ENCODE results near the gene P4HA3. TPM values are rescaled to one million over a fixed set of nuclear protein-coding genes. Genes with fewer than 3 reads are reported as not detected.

Gene P4HA3
- total and polyA plus RNA-seq, 2 experiments from 2014 or later = 0.27 TPM; not detected in 1

DNA sequence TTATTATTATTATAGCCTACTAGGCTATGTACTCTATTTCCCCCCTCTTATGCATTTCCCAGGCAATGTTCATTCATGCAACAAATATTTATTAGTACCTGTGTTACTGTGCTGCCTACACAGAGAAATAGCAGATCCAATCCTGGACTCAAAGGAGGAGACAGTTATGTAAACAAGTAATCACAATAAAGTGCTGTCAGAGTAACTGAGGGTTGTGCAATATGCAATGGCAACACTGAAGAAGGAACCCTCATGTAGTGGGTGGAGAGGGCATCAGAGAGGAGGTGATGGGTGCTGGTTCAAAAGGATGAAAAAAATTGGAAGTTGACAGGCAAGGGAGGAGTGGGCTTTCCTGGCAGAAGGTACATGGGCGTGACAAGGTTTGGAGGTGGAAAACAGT lies 886 bp upstream of the P4HA3 start:
- Histone ChIP-seq H3K9me3 (ENCODE audit: low read depth) (no peaks in the 10 kb centered on the region), H3K36me3 (no peaks in the 10 kb centered on the region), H3K4me1 (ENCODE audit: low read depth) (no peaks in the 10 kb centered on the region), H3K4me3 (no peak overlapping the region), H3K27me3 (peaks cover 61% of the 10 kb centered on the region), H3K27ac (no peak overlapping the region)
- TF ChIP-seq CTCF (IDR thresholded peaks at IDR 0.05; ENCODE audit: low read depth, low read length) = no peak
- DNase-seq (ENCODE audit: low read depth in 1 of 2, low spot score in 1 of 2) = no peak

DNA sequence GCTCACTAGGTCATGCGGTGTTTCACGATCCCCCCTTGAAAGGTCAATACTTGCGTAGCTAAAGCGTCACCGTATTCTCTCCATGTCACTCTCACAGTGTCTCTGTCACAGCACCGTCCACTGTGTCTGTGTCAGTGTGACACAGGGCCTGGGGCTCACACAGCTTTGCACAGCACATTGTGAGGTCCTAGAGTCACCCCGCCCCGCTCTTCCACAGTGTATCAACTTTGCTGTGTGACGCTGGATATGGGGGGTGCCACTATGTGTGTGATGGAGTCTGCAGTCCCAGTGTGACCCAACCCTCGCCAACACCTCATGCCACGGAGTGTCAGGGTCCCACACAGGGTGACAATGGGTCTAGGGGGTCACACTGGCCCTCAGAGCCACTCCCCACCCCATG lies 583 bp downstream of the P4HA3 start:
- peak overlapping the region; percentile 28 for H3K4me3 ChIP-seq
- no peak for TF ChIP-seq CTCF (IDR thresholded peaks at IDR 0.05; ENCODE audit: low read depth, low read length)
- no peak for DNase-seq (ENCODE audit: low read depth in 1 of 2, low spot score in 1 of 2)
- no peaks in the 10 kb centered on the region for H3K4me1 ChIP-seq (ENCODE audit: low read depth)
- H3K36me3 ChIP-seq = no peaks in the 10 kb centered on the region
- no peaks in the 10 kb centered on the region for H3K9me3 ChIP-seq (ENCODE audit: low read depth)
- H3K27me3 ChIP-seq = peaks cover 75% of the 10 kb centered on the region
- no peak overlapping the region for H3K27ac ChIP-seq

DNA sequence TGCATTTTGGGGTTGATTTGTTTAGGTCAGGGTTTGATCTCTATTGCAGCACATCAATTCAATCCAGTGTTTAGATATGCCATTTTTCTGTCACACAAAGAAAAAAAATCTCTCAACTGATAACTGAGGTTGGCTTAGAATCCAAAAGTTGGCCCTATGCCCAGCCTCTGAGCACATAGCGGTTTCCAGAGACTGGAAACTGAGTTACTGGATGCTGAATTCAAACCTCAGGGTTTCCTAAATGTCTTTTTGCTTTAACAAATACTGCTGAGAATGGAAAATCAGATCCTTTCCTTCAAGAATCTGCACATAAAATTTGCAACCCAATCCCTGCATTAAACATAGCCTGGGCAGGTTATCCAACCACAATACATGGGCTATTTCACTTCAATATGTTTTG lies 4.0 kb downstream of the P4HA3 start:
- DNase-seq (ENCODE audit: low read depth in 1 of 2, low spot score in 1 of 2) = peak; percentile 9 to 84
- Histone ChIP-seq H3K4me1 (ENCODE audit: low read depth) (no peaks in the 10 kb centered on the region), H3K27ac (no peak overlapping the region), H3K27me3 (peaks cover 75% of the 10 kb centered on the region), H3K4me3 (no peak overlapping the region), H3K9me3 (ENCODE audit: low read depth) (no peaks in the 10 kb centered on the region), H3K36me3 (no peaks in the 10 kb centered on the region)
- no peak for TF ChIP-seq CTCF (IDR thresholded peaks at IDR 0.05; ENCODE audit: low read depth, low read length)

DNA sequence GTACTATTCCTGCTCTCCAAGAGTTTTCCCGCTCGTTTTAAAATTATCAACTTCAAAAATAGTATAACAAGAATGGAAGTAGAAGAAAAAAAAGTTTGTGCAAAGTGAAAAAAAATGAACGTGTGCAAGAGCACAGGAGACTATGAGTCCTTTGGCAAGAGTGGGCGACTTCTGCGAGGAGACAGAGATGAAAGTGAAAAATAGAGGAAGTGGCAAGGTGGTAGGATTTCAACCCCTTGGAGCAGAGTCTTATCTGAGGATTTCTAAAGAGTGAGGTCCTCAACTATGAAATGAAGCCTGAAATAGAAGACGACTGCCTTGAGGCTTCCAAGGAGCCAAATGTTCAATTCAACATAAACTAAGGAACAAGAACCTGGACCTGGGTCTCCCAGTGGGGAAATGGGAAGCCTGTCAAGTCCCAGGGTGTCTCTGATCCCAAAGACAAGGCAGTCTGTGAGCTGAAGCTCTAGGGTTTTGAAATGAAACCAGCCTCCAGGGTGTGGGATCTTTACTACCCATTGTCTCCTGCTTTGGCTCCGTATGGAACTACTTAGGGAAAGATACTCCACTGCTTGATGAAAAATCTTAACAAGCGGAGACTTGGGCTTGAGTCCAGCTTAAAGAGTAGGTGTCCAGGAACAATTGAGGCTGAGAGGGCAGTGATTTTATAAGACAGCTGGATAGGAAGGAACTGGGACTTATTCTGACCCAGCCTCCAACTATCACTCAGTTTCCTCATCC lies 4.8 kb downstream of the P4HA3 start:
- Histone ChIP-seq H3K9me3 (ENCODE audit: low read depth) (no peaks in the 10 kb centered on the region), H3K4me3 (no peak overlapping the region), H3K4me1 (ENCODE audit: low read depth) (no peaks in the 10 kb centered on the region), H3K27ac (no peak overlapping the region), H3K27me3 (peaks cover 66% of the 10 kb centered on the region), H3K36me3 (no peaks in the 10 kb centered on the region)
- DNase-seq (ENCODE audit: low read depth in 1 of 2, low spot score in 1 of 2) = no peak
- TF ChIP-seq CTCF (IDR thresholded peaks at IDR 0.05; ENCODE audit: low read depth, low read length) = no peak

DNA sequence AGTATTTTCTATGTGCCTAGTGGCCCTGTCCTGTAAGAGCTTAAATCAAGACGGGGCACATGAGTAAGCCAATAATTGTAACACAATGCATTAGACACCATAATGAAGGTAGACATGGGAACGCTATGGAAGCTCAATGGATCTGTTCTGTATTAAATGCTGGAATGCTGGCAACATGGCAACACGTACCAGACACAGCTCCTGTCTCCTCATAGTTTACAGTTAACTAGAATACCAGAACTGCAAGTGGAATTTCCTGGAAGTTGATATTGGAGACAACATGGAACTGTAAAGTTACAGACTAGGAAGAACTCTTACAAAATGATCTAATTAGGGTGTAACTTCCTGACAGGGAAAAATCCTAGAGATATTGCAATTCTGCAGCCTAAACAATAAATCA lies 12.4 kb downstream of the P4HA3 start:
- H3K27ac ChIP-seq = no peak overlapping the region
- no peak overlapping the region for H3K4me3 ChIP-seq
- DNase-seq (ENCODE audit: low read depth in 1 of 2, low spot score in 1 of 2) = no peak
- no peaks in the 10 kb centered on the region for H3K9me3 ChIP-seq (ENCODE audit: low read depth)
- no peaks in the 10 kb centered on the region for H3K36me3 ChIP-seq
- no peak for TF ChIP-seq CTCF (IDR thresholded peaks at IDR 0.05; ENCODE audit: low read depth, low read length)
- H3K4me1 ChIP-seq (ENCODE audit: low read depth) = no peaks in the 10 kb centered on the region
- H3K27me3 ChIP-seq = no peaks in the 10 kb centered on the region
